ENCODE measurements around the gene ALOX12B. TPM values are rescaled to one million over a fixed set of nuclear protein-coding genes. Genes with fewer than 3 reads are reported as not detected.

Gene ALOX12B
- total and polyA plus RNA-seq, 2 of the 8 experiments (the other 6 are each of a cell fraction or from before 2014, with no cell fraction given) = 0.86 TPM; not detected in 1

DNA sequence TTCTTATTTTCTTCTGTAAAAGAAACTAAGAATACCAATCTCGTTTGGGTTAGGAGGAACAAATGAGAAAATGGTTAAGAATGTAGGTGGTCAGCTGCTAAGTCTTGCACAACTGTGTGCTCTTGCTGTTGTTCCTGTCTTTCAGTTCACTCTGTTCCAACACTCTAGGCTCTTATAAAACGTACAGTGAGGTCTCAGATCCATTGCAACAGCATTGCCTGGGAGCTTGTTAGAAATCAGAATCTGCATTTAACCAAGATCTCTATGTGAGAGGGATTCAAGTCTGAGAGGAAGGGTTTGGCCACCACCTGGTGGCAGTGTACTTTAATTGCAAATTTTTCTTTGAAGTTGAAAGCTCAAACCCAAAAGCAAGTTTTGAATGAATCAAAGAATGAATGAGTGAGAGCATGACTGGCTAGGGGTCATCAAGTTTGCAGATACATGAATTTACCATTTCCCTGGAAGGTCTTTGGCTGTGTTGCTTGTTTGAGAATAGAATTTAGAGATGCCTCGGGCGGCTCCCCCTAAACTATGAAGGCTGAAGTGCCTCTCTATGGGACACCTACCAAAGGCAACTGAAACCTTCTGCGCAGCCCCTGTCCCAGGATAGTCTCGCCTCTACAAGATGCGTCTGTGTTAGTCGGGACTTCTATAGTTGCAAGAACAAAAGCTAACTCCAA, 46.1 kb downstream of the ALOX12B start:
- H3K36me3 ChIP-seq (ENCODE audit: control insufficient read depth in 2 of 4, insufficient read depth in 4 of 4, low read length in 3 of 4) = no peaks in the 10 kb centered on the region; a peak in 1 of 8 replicates
- no peak overlapping the region for H3K14ac ChIP-seq (ENCODE audit: insufficient read length)
- ChIA-PET POLR2A (ENCODE audit: partially characterized antibody) (interaction anchor here (0.8 to 1.2 kb wide), 6 partner anchors 11 to 209 kb away, joined by 3 to 4 read pairs (median 3); partner anchors contain the start of gene RNF227), CTCF (ENCODE audit: partially characterized antibody) (interaction anchor here (0.5 to 6.0 kb wide), 56 partner anchors 9 to 301 kb away, joined by 3 to 141 read pairs (median 4); partner anchors contain the start of genes ALOXE3, CNTROB, GUCY2D and KCNAB3)
- no peaks in the 10 kb centered on the region for H3K9me3 ChIP-seq (ENCODE audit: insufficient read depth in 2 of 2, low read depth in 1 of 2, low read length in 1 of 2)
- H2BK5ac ChIP-seq (ENCODE audit: low read depth, low read length) = no peak overlapping the region
- H3K9ac ChIP-seq (replicated peaks in 1 of 4; ENCODE audit: extremely low read depth in 1 of 4, low read depth in 3 of 4, low read length in 3 of 4) = no peak overlapping the region
- H2BK15ac ChIP-seq (ENCODE audit: low read length) = no peak overlapping the region
- no peak overlapping the region for H3K56ac ChIP-seq (replicated peaks; ENCODE audit: insufficient read length, low read depth, low read length)
- H3K23me2 ChIP-seq (ENCODE audit: low read depth, low read length) = peaks cover 4% of the 10 kb centered on the region; the same call in 1 of the 2 replicates
- H2AK5ac ChIP-seq (ENCODE audit: low read depth, low read length) = no peak overlapping the region
- H3K79me1 ChIP-seq (ENCODE audit: low read depth, low read length) = no peaks in the 10 kb centered on the region
- H2AFZ ChIP-seq (ENCODE audit: low read length) = no peak overlapping the region
- H4K20me1 ChIP-seq (replicated peaks in 1 of 2; ENCODE audit: control insufficient read depth in 1 of 2, insufficient read depth in 2 of 2, low read length in 2 of 2) = no peaks in the 10 kb centered on the region
- H4K5ac ChIP-seq (ENCODE audit: insufficient read length, low read depth, low read length) = no peak overlapping the region
- H3K4me1 ChIP-seq (replicated peaks in 1 of 4; ENCODE audit: control insufficient read depth in 3 of 4, insufficient read depth in 4 of 4, low read length in 3 of 4) = peaks cover 0 to 10% (median 6%) of the 10 kb centered on the region in 4 experiments; a peak in 5 of 7 replicates
- FAIRE-seq (peak; percentile 91), DNase-seq (ENCODE audit: low read depth in 1 of 2, low spot score in 2 of 2) (no peak)
- no peak overlapping the region for H4K91ac ChIP-seq (replicated peaks; ENCODE audit: insufficient read length, low read length)
- H3K18ac ChIP-seq (ENCODE audit: extremely low read depth, low read length) = no peak overlapping the region
- no peak overlapping the region for H3K4me3 ChIP-seq (ENCODE audit: extremely low read depth in 1 of 4, insufficient read depth in 2 of 4, low read depth in 3 of 4, low read length in 4 of 4)
- no peak overlapping the region for H2BK12ac ChIP-seq (ENCODE audit: low read depth, low read length)
- H3K4ac ChIP-seq (replicated peaks; ENCODE audit: insufficient read length, low read depth, low read length) = no peak overlapping the region
- H4K8ac ChIP-seq (ENCODE audit: extremely low read depth, insufficient read depth, low read length) = no peak overlapping the region
- H3K79me2 ChIP-seq (ENCODE audit: control insufficient read depth in 1 of 2, insufficient read depth in 2 of 2, low read length in 2 of 2) = no peaks in the 10 kb centered on the region
- no peak overlapping the region for H3K23ac ChIP-seq (ENCODE audit: insufficient read length)
- H2BK20ac ChIP-seq (ENCODE audit: low read length) = no peak overlapping the region
- H3K27me3 ChIP-seq (replicated peaks in 1 of 4; ENCODE audit: control insufficient read depth in 3 of 4, extremely low read depth in 1 of 4, insufficient read depth in 3 of 4, low read length in 3 of 4) = peaks cover 0 to 9% (median 4%) of the 10 kb centered on the region in 4 experiments; a peak in 3 of 7 replicates
- H3K27ac ChIP-seq (ENCODE audit: low read depth, low read length) = no peak overlapping the region
- H2BK120ac ChIP-seq (replicated peaks; ENCODE audit: low read depth, low read length) = no peak overlapping the region
- H3K4me2 ChIP-seq (ENCODE audit: insufficient read depth in 1 of 2, low read depth in 2 of 2, low read length in 2 of 2) = no peak overlapping the region
- WGBS, 2 experiments (ENCODE audit: extremely low coverage in 1 of 2, insufficient coverage in 1 of 2, insufficient read length in 1 of 2, insufficient replicate concordance in 2 of 2, low coverage in 1 of 2, low lambda C conversion rate in 2 of 2, missing lambda C conversion rate in 1 of 2) = 70% methylated on average over 8 of the region's 8 CpGs; no CpG with 5 or more reads in 1 of the 2 experiments
- TF ChIP-seq BRCA1 (IDR thresholded peaks at IDR 0.05; ENCODE audit: low read depth, low read length) (no peak), SIN3A (conservative IDR thresholded peaks at IDR 0.05 in 1 of 2, IDR thresholded peaks at IDR 0.05 in 1 of 2; ENCODE audit: low read depth in 1 of 2, low read length in 2 of 2) (0 out of 4 replicates have a peak, but pooled peaks of 1 of the 2 experiments have one; percentile 12), RBBP5 (IDR thresholded peaks at IDR 0.05; ENCODE audit: borderline replicate concordance, low read depth, low read length) (no peak), CBX5 (IDR thresholded peaks at IDR 0.05; ENCODE audit: low read depth, low read length) (no peak), E2F6 (IDR thresholded peaks at IDR 0.05) (no peak), RAD21 (IDR thresholded peaks at IDR 0.05 in 1 of 2, conservative IDR thresholded peaks at IDR 0.05 in 1 of 2; ENCODE audit: low read depth in 2 of 2, low read length in 2 of 2) (peak; percentile 86 to 87), CEBPB (IDR thresholded peaks at IDR 0.05; ENCODE audit: low read depth, low read length) (peak; percentile 46; the same call in 1 of the 2 replicates)
